Smooth muscle cell (in vitro differentiated cells): ENCODE measurements around the gene CENPS. TPM values are rescaled to one million over a fixed set of nuclear protein-coding genes. Genes with fewer than 3 reads are reported as not detected.

Experiments
- DNase-seq: peaks from one replicate; lab custom pipeline; 2025; ENCODE audit not compliant: unreplicated experiment; lab: John Stamatoyannopoulos, UW
- H2AFZ ChIP-seq: fragments of 200-600 bp; sonication (generic); 2 replicates; pipeline ENCODE4 v1.6.0; 2016; ENCODE audit warnings: antibody characterized with exemption, low read depth, mild to moderate bottlenecking
- H3F3A ChIP-seq: fragments of 200-600 bp; sonication (generic); 2 replicates; pipeline ENCODE4 v1.6.0; 2017; ENCODE audit warnings: antibody characterized with exemption, low read depth
- H3K27ac ChIP-seq: fragments of 200-600 bp; sonication (generic); 2 replicates; pipeline ENCODE4 v1.5.1; 2016; ENCODE audit warnings: low read depth, mild to moderate bottlenecking
- H3K27me3 ChIP-seq: fragments of 200-600 bp; sonication (generic); 2 replicates; pipeline ENCODE4 v1.6.1; 2016; ENCODE audit warnings: low read depth, mild to moderate bottlenecking
- H3K36me3 ChIP-seq: fragments of 200-600 bp; sonication (generic); 2 replicates; pipeline ENCODE4 v1.5.1; 2016; ENCODE audit warnings: low read depth
- H3K4me1 ChIP-seq: fragments of 200-600 bp; sonication (generic); 2 replicates; pipeline ENCODE4 v1.5.1; 2016; ENCODE audit warnings: low read depth
- H3K4me2 ChIP-seq: fragments of 200-600 bp; sonication (generic); 2 replicates; pipeline ENCODE4 v1.6.0; 2016; ENCODE audit warnings: mild to moderate bottlenecking
- H3K4me3 ChIP-seq: fragments of 200-600 bp; sonication (generic); 2 replicates; pipeline ENCODE4 v1.5.1; 2016; ENCODE audit warnings: mild to moderate bottlenecking
- H3K79me2 ChIP-seq: fragments of 200-600 bp; sonication (generic); 2 replicates; pipeline ENCODE4 v1.6.0; 2016; ENCODE audit warnings: low read depth, mild to moderate bottlenecking
- H3K9ac ChIP-seq: fragments of 200-600 bp; sonication (generic); 2 replicates; pipeline ENCODE4 v1.6.0; 2016; ENCODE audit warnings: low read depth
- H3K9me3 ChIP-seq: fragments of 200-600 bp; sonication (generic); replicated peaks from 2 replicates; pipeline ENCODE4 v1.5.1; 2016; ENCODE audit warnings: low read depth
- H4K20me1 ChIP-seq: fragments of 200-600 bp; sonication (generic); 2 replicates; pipeline ENCODE4 v1.6.0; 2016; ENCODE audit warnings: low read depth
- CTCF ChIP-seq: fragments of 200-600 bp; sonication (generic); IDR thresholded peaks from 2 replicates; pipeline ENCODE4 v1.5.1; 2017; ENCODE audit warnings: borderline replicate concordance, mild to moderate bottlenecking, antibody characterized with exemption; ENCODE audit not compliant: insufficient read depth, poor library complexity, severe bottlenecking
- WGBS: methylation state at CpG from one replicate; pipeline ENCODE4 v1.1.7; 2016; ENCODE audit warnings: low lambda C conversion rate; 5-methylcytosine and 5-hydroxymethylcytosine counted together
- polyA plus RNA-seq: library from polyadenylated mRNA; unstranded; fragments of >200 nt; fragmentation: Nextera tagmentation; extraction: Ambion mirVana; gene quantifications from 2 replicates; pipeline ENCODE4 v1.2.1, GENCODE V29; 2016
- total RNA-seq: library from RNA; depleted of rRNA; stranded (reverse); fragments of >200 nt; gene quantifications from 2 replicates; pipeline ENCODE4 v1.2.3, GENCODE V29; 2014

Gene CENPS
- total and polyA plus RNA-seq, 2 experiments from 2014 or later: 7.6 to 16.3 TPM

GRCh38 chr1:10457875-10458274, 27.6 kb downstream of the CENPS start:
- H3K27me3 ChIP-seq: no peaks in the 10 kb centered on the region
- no peaks in the 10 kb centered on the region for H3F3A ChIP-seq
- H3K36me3 ChIP-seq: no peaks in the 10 kb centered on the region
- no peak for TF ChIP-seq CTCF
- H3K27ac ChIP-seq: no peak overlapping the region
- no peaks in the 10 kb centered on the region for H3K79me2 ChIP-seq
- H3K9ac ChIP-seq: no peak overlapping the region
- peaks cover 4% of the 10 kb centered on the region for H4K20me1 ChIP-seq
- no peaks in the 10 kb centered on the region for H3K9me3 ChIP-seq
- no peak for DNase-seq
- WGBS: 63% methylated on average over 9 of the region's 9 CpGs
- H3K4me2 ChIP-seq: no peak overlapping the region
- no peak overlapping the region for H3K4me3 ChIP-seq
- no peaks in the 10 kb centered on the region for H3K4me1 ChIP-seq
- no peak overlapping the region for H2AFZ ChIP-seq

- Histone ChIP-seq H3K9me3 (no peaks in the 10 kb centered on the region), H3K27ac (peak overlapping the region; percentile 22), H3K4me3 (no peak overlapping the region), H2AFZ (no peak overlapping the region), H3F3A (no peaks in the 10 kb centered on the region), H4K20me1 (peaks cover 4% of the 10 kb centered on the region), H3K4me2 (peak overlapping the region; percentile 3), H3K36me3 (no peaks in the 10 kb centered on the region), H3K79me2 (no peaks in the 10 kb centered on the region), H3K4me1 (no peaks in the 10 kb centered on the region), H3K27me3 (no peaks in the 10 kb centered on the region), H3K9ac (no peak overlapping the region)
- WGBS: 13% methylated on average over 3 of the region's 3 CpGs
- DNase-seq: no peak
- no peak for TF ChIP-seq CTCF
Observed at GRCh38 chr1:10459184-10459583, 29.0 kb downstream of the CENPS start.

GRCh38 chr1:10467078-10467477, 36.8 kb downstream of the CENPS start:
- Histone ChIP-seq H4K20me1 (no peaks in the 10 kb centered on the region), H3K27ac (no peak overlapping the region), H3K27me3 (no peaks in the 10 kb centered on the region), H3K9me3 (no peaks in the 10 kb centered on the region), H3K4me2 (no peak overlapping the region), H3K79me2 (peaks cover 5% of the 10 kb centered on the region), H3K36me3 (no peaks in the 10 kb centered on the region), H3K9ac (no peak overlapping the region), H3K4me1 (peaks cover 4% of the 10 kb centered on the region), H2AFZ (no peak overlapping the region), H3F3A (no peaks in the 10 kb centered on the region), H3K4me3 (no peak overlapping the region)
- no peak for DNase-seq
- 97% methylated on average over 2 of the region's 2 CpGs for WGBS
- TF ChIP-seq CTCF: no peak

GRCh38 chr1:10470043-10470442, 39.8 kb downstream of the CENPS start:
- Histone ChIP-seq H3K9me3 (no peaks in the 10 kb centered on the region), H3F3A (no peaks in the 10 kb centered on the region), H3K27ac (no peak overlapping the region), H3K27me3 (no peaks in the 10 kb centered on the region), H3K9ac (no peak overlapping the region), H2AFZ (no peak overlapping the region), H3K36me3 (no peaks in the 10 kb centered on the region), H3K79me2 (peaks cover 5% of the 10 kb centered on the region), H3K4me1 (peaks cover 9% of the 10 kb centered on the region), H4K20me1 (no peaks in the 10 kb centered on the region), H3K4me2 (no peak overlapping the region), H3K4me3 (no peak overlapping the region)
- no peak for DNase-seq
- 100% methylated on average over 4 of the region's 4 CpGs for WGBS
- no peak for TF ChIP-seq CTCF
